Cortex of kidney (tissue), 1 donor: ENCODE results near the gene ARMH2.

ENCODE experiments used
- DNase-seq: peaks from one replicate; lab custom pipeline; 2025; lab: John Stamatoyannopoulos, UW

The ARMH2 gene

GRCh38 chr6:24798740-24799540, at the start of gene ARMH2:
ARMH2 (minus strand) TSS chr6:24798917; CDS start chr6:24798857, 60 bp downstream.
- no peak for DNase-seq

GRCh38 chr6:24848461-24848860, 49.7 kb upstream of the ARMH2 start:
- DNase-seq = no peak

GRCh38 chr6:24847402-24847801, 48.7 kb upstream of the ARMH2 start:
- DNase-seq = no peak

- no peak for DNase-seq
Observed at GRCh38 chr6:24845578-24845977, 46.9 kb upstream of the ARMH2 start.

- no peak for DNase-seq
Observed at GRCh38 chr6:24844903-24845302, 46.2 kb upstream of the ARMH2 start.

GRCh38 chr6:24844061-24844460, 45.3 kb upstream of the ARMH2 start:
- no peak for DNase-seq

- no peak for DNase-seq
Observed at GRCh38 chr6:24840187-24840586, 41.5 kb upstream of the ARMH2 start.

GRCh38 chr6:24838994-24839393, 40.3 kb upstream of the ARMH2 start:
- DNase-seq = no peak

GRCh38 chr6:24838081-24838480, 39.4 kb upstream of the ARMH2 start:
- no peak for DNase-seq

- no peak for DNase-seq
Observed at GRCh38 chr6:24836109-24836508, 37.4 kb upstream of the ARMH2 start.

GRCh38 chr6:24833711-24834386, 35.1 kb upstream of the ARMH2 start:
- DNase-seq = no peak

GRCh38 chr6:24832794-24833193, 34.1 kb upstream of the ARMH2 start:
- no peak for DNase-seq

GRCh38 chr6:24831771-24832716, 33.3 kb upstream of the ARMH2 start:
- DNase-seq = no peak

GRCh38 chr6:24829657-24830056, 30.9 kb upstream of the ARMH2 start:
- DNase-seq = no peak

GRCh38 chr6:24827970-24828369, 29.3 kb upstream of the ARMH2 start:
- DNase-seq = no peak

GRCh38 chr6:24827162-24827561, 28.4 kb upstream of the ARMH2 start:
- no peak for DNase-seq

GRCh38 chr6:24825130-24825630, 26.5 kb upstream of the ARMH2 start:
- DNase-seq = no peak

GRCh38 chr6:24824142-24824938, 25.6 kb upstream of the ARMH2 start:
- no peak for DNase-seq

- no peak for DNase-seq
Observed at GRCh38 chr6:24823185-24823584, 24.5 kb upstream of the ARMH2 start.

GRCh38 chr6:24822696-24823095, 24.0 kb upstream of the ARMH2 start:
- no peak for DNase-seq

GRCh38 chr6:24821860-24822444, 23.2 kb upstream of the ARMH2 start:
- no peak for DNase-seq
